Glutamatergic neuron (in vitro differentiated cells): ENCODE data around the gene SLC5A6. TPM values are rescaled to one million over a fixed set of nuclear protein-coding genes. Genes with fewer than 3 reads are reported as not detected.

ENCODE experiments used
- DNase-seq: peaks from one replicate; pipeline ENCODE4 v3.0.0; 2022
- H3K27ac Mint-ChIP-seq: one replicate; pipeline ENCODE4 v1.8.0; 2020; ENCODE audit warnings: mild to moderate bottlenecking, mixed read lengths, inconsistent platforms; ENCODE audit not compliant: unreplicated experiment
- H3K27me3 Mint-ChIP-seq: one replicate; pipeline ENCODE4 v1.8.0; 2020; ENCODE audit warnings: mild to moderate bottlenecking, moderate library complexity, mixed read lengths, inconsistent platforms; ENCODE audit not compliant: unreplicated experiment
- H3K36me3 Mint-ChIP-seq: one replicate; pipeline ENCODE4 v1.8.0; 2020; ENCODE audit warnings: mild to moderate bottlenecking, mixed read lengths, inconsistent platforms; ENCODE audit not compliant: unreplicated experiment
- H3K4me1 Mint-ChIP-seq: one replicate; pipeline ENCODE4 v1.8.0; 2020; ENCODE audit warnings: mild to moderate bottlenecking, low read depth, mixed read lengths, inconsistent platforms; ENCODE audit not compliant: unreplicated experiment
- H3K4me3 Mint-ChIP-seq: one replicate; pipeline ENCODE4 v1.8.0; 2020; ENCODE audit warnings: mild to moderate bottlenecking, mixed read lengths, inconsistent platforms; ENCODE audit not compliant: unreplicated experiment
- H3K9me3 Mint-ChIP-seq: one replicate; pipeline ENCODE4 v1.8.0; 2020; ENCODE audit warnings: mild to moderate bottlenecking, moderate library complexity, mixed read lengths, inconsistent platforms; ENCODE audit not compliant: unreplicated experiment
- total RNA-seq: library from RNA; stranded (reverse); fragmentation: NEBNext Ultra II Directional; extraction: Animal tissue kit (Norgen Biotek cat#: 25700); gene quantifications from one replicate; pipeline ENCODE4 v1.2.1, GENCODE V29; 2021; ENCODE audit not compliant: unreplicated experiment
- TF ChIP-seq, protein P1 (sequence below): fragments of 200-600 bp; sonication (generic); IDR thresholded peaks from one replicate; pipeline ENCODE4 v1.5.0; 2021; ENCODE audit not compliant: partially characterized antibody, unreplicated experiment

The SLC5A6 gene
- total RNA-seq, 1 donor from 2014 or later: 40.0 TPM

GRCh38 chr2:27225526-27225925 lies 13.5 kb upstream of the SLC5A6 start:
- H3K4me1 Mint-ChIP-seq: no peaks in the 10 kb centered on the region
- no peak overlapping the region for H3K27ac Mint-ChIP-seq
- H3K36me3 Mint-ChIP-seq: no peaks in the 10 kb centered on the region
- H3K4me3 Mint-ChIP-seq: no peak overlapping the region
- DNase-seq: no peak
- H3K9me3 Mint-ChIP-seq: no peaks in the 10 kb centered on the region
- TF ChIP-seq, protein P1, sequence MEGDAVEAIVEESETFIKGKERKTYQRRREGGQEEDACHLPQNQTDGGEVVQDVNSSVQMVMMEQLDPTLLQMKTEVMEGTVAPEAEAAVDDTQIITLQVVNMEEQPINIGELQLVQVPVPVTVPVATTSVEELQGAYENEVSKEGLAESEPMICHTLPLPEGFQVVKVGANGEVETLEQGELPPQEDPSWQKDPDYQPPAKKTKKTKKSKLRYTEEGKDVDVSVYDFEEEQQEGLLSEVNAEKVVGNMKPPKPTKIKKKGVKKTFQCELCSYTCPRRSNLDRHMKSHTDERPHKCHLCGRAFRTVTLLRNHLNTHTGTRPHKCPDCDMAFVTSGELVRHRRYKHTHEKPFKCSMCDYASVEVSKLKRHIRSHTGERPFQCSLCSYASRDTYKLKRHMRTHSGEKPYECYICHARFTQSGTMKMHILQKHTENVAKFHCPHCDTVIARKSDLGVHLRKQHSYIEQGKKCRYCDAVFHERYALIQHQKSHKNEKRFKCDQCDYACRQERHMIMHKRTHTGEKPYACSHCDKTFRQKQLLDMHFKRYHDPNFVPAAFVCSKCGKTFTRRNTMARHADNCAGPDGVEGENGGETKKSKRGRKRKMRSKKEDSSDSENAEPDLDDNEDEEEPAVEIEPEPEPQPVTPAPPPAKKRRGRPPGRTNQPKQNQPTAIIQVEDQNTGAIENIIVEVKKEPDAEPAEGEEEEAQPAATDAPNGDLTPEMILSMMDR: no peak
- H3K27me3 Mint-ChIP-seq: peaks cover 5% of the 10 kb centered on the region

DNA sequence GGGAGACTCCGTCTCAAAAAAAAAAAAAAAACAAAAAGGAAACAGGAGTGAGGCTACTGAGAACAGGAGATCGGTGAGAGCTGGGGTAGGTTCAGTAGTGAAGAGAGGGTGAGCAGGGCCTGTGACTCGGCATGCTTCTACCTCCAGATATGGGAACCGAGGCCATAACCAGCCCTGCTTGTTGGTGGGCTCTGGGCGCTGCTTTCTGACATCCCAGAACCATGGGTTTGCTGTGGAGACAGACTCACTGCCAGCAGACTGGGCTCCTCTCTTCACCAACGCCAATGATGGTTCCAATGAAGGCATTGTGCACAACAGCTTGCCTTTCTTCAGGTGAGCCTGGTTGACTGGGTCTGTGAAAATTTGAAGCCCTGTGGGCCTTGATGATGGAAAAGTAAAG lies 11.3 kb upstream of the SLC5A6 start:
- Mint-ChIP-seq H3K4me3 (no peak overlapping the region), H3K36me3 (no peaks in the 10 kb centered on the region), H3K27ac (no peak overlapping the region), H3K9me3 (no peaks in the 10 kb centered on the region), H3K27me3 (peaks cover 5% of the 10 kb centered on the region), H3K4me1 (no peaks in the 10 kb centered on the region)
- no peak for DNase-seq
- TF ChIP-seq, protein P1: no peak

GRCh38 chr2:27222407-27222806 lies 10.3 kb upstream of the SLC5A6 start:
- TF ChIP-seq, protein P1: no peak
- DNase-seq: no peak
- Mint-ChIP-seq H3K4me3 (no peak overlapping the region), H3K27ac (no peak overlapping the region), H3K27me3 (peaks cover 9% of the 10 kb centered on the region), H3K4me1 (peaks cover 5% of the 10 kb centered on the region), H3K36me3 (no peaks in the 10 kb centered on the region), H3K9me3 (no peaks in the 10 kb centered on the region)

DNA sequence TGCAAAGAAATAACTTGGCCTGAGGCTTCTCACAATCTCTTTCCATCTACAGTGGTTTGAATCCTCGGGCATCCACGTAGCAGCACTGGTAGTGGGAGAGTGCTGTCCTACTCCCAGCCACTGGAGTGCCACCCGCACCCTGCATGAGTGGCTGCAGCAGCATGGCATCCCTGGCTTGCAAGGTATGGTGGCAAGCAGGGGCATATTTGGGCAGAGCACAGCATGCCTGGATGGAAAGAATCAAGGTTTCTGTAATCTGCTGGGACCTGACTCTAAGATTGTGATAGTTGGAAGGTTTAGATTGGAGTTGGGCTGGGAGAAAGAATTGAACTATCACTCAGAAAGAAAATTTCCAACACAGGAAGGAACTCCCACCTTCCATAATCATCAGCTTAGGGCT lies 9.1 kb upstream of the SLC5A6 start:
- Mint-ChIP-seq H3K27ac (no peak overlapping the region), H3K36me3 (no peaks in the 10 kb centered on the region), H3K27me3 (peaks cover 8% of the 10 kb centered on the region), H3K4me3 (no peak overlapping the region), H3K4me1 (peaks cover 5% of the 10 kb centered on the region), H3K9me3 (no peaks in the 10 kb centered on the region)
- no peak for DNase-seq
- TF ChIP-seq, protein P1: no peak

- no peaks in the 10 kb centered on the region for H3K36me3 Mint-ChIP-seq
- no peaks in the 10 kb centered on the region for H3K9me3 Mint-ChIP-seq
- peaks cover 5% of the 10 kb centered on the region for H3K4me1 Mint-ChIP-seq
- TF ChIP-seq, protein P1: no peak
- DNase-seq: no peak
- H3K27me3 Mint-ChIP-seq: peaks cover 8% of the 10 kb centered on the region
- no peak overlapping the region for H3K27ac Mint-ChIP-seq
- H3K4me3 Mint-ChIP-seq: no peak overlapping the region
These were observed 8.0 kb upstream of the SLC5A6 start for GRCh38 chr2:27220091-27220490.
